Peyer's patch (tissue), 4 donors: ENCODE results near the gene AMIGO3. TPM values are rescaled to one million over a fixed set of nuclear protein-coding genes. Genes with fewer than 3 reads are reported as not detected.

Experiments used
- DNase-seq, 3 donors: peaks; one replicate each; pipeline ENCODE4 v3.0.0-alpha.2; 2017 to 2019
- H3K27ac ChIP-seq, 4 donors: fragments of 200-600 bp; sonication (generic); one replicate each; pipeline ENCODE4 v1.5.1; 2016 to 2019
- H3K27me3 ChIP-seq, 2 donors: fragments of 200-600 bp; sonication (generic); one replicate each; pipeline ENCODE4 v1.5.1; 2019
- H3K36me3 ChIP-seq, 3 donors: fragments of 200-600 bp; sonication (generic); one replicate each; pipeline ENCODE4 v1.5.1; 2016 to 2019
- H3K4me1 ChIP-seq, 4 donors: fragments of 200-600 bp; sonication (generic); one replicate each; pipeline ENCODE4 v1.5.1; 2016 to 2019
- H3K4me3 ChIP-seq, 4 donors: fragments of 200-600 bp; sonication (generic); 1 replicate in 3 of 4; 2 replicates in 1 of 4; pipeline ENCODE4 v1.5.1; 2016 to 2019; ENCODE audit warnings: mild to moderate bottlenecking in 1 of 4
- H3K9me3 ChIP-seq, 4 donors: fragments of 200-600 bp; sonication (generic); one replicate each; pipeline ENCODE4 v1.5.1; 2016 to 2019; ENCODE audit warnings: mild to moderate bottlenecking in 1 of 4
- POLR2A ChIP-seq, 2 donors: fragments of 450-650 bp; IDR thresholded peaks; one replicate each; pipeline ENCODE4 v1.5.1; 2017; ENCODE audit warnings: antibody characterized with exemption in 2 of 2, mild to moderate bottlenecking in 2 of 2, moderate library complexity in 2 of 2
- total RNA-seq, 4 donors: library from RNA; depleted of rRNA; stranded (reverse); fragments of >200 nt; gene quantifications; one replicate each; pipeline ENCODE4 v1.1.0, GENCODE V29; 2016
- TF ChIP-seq, protein P1 (sequence below), 6 experiments: fragments of 450-650 bp in 4 of 6; fragments of 200-600 bp in 2 of 6; sonication (generic) in 1 of 6; IDR thresholded peaks; one replicate each; pipeline ENCODE4 v1.5.1; 2017 to 2019; ENCODE audit warnings: antibody characterized with exemption in 6 of 6, mild to moderate bottlenecking in 3 of 6, moderate library complexity in 1 of 6

Gene AMIGO3
- total RNA-seq, 4 donors from 2014 or later = 1.2 to 3.5 (median 2.9) TPM

DNA sequence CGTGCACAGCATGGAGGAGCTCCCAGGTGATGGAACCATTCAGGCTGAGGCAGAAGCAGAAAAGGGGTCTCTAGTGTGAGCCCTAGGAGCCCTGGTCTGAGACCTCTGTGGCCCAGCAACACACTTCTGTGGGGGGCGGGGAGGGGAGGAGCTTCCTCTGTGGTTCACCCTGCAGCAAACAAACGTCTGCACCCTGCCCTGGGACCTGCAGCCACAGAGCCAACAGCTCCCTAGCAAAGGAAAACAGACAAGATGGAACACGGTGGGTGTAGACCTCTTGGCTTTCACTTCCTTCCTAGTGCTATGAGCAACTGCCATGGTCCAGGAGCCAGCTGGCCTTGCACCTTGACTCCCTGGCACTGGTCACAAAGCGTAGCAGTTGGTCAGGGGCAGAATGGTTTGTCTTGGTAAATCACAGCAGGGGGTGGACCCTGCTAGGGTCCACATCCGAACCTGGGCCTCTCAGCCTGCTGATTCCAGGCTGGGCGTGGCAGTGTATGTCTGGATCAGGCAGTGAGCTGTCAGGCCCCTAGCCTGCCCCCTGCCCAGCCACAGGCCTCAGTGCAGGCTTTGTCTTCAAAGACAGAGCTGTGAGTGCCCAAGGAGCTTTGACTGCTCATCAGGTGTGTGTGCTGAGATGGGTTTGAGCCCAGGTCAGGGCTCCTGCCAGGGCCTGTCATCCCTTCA is 6.7 kb downstream of the AMIGO3 start:
- TF ChIP-seq POLR2A (IDR thresholded peaks at IDR 0.05) = no peak
- TF ChIP-seq, protein P1, sequence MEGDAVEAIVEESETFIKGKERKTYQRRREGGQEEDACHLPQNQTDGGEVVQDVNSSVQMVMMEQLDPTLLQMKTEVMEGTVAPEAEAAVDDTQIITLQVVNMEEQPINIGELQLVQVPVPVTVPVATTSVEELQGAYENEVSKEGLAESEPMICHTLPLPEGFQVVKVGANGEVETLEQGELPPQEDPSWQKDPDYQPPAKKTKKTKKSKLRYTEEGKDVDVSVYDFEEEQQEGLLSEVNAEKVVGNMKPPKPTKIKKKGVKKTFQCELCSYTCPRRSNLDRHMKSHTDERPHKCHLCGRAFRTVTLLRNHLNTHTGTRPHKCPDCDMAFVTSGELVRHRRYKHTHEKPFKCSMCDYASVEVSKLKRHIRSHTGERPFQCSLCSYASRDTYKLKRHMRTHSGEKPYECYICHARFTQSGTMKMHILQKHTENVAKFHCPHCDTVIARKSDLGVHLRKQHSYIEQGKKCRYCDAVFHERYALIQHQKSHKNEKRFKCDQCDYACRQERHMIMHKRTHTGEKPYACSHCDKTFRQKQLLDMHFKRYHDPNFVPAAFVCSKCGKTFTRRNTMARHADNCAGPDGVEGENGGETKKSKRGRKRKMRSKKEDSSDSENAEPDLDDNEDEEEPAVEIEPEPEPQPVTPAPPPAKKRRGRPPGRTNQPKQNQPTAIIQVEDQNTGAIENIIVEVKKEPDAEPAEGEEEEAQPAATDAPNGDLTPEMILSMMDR (IDR thresholded peaks at IDR 0.05) = no peak
- H3K36me3 ChIP-seq = peaks cover 0 to 37% (median 0%) of the 10 kb centered on the region in 3 donors
- H3K27me3 ChIP-seq = no peaks in the 10 kb centered on the region
- DNase-seq = peak in 1 of 3 donors; percentile 49
- no peaks in the 10 kb centered on the region for H3K4me1 ChIP-seq
- no peak overlapping the region for H3K27ac ChIP-seq
- H3K4me3 ChIP-seq = no peak overlapping the region
- no peaks in the 10 kb centered on the region for H3K9me3 ChIP-seq

DNA sequence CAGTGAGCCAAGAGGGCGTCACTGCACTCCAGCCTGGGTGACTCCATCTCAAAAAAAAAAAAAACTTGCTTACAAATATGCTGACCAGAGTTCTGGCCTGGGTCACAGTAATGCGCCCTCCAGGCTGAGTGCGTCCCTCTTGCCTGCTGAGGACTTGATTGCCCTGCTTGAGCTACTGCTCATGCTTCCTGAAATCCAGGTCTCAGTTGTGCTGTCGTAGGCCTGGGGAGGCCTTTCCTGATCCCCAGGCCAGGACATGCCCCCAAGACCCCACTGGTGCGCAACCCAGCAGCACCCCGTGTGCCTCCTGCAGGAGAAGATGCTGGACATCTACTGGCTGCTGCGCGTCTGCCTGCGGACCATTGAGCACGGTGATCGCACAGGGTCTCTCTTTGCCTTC is 7.3 kb downstream of the AMIGO3 start:
- no peak for TF ChIP-seq POLR2A (IDR thresholded peaks at IDR 0.05)
- TF ChIP-seq, protein P1 (IDR thresholded peaks at IDR 0.05) = no peak
- Histone ChIP-seq H3K4me1 (no peaks in the 10 kb centered on the region), H3K27ac (no peak overlapping the region), H3K4me3 (no peak overlapping the region), H3K36me3 (peaks cover 0 to 37% (median 0%) of the 10 kb centered on the region in 3 donors), H3K9me3 (no peaks in the 10 kb centered on the region), H3K27me3 (no peaks in the 10 kb centered on the region)
- DNase-seq = no peak

DNA sequence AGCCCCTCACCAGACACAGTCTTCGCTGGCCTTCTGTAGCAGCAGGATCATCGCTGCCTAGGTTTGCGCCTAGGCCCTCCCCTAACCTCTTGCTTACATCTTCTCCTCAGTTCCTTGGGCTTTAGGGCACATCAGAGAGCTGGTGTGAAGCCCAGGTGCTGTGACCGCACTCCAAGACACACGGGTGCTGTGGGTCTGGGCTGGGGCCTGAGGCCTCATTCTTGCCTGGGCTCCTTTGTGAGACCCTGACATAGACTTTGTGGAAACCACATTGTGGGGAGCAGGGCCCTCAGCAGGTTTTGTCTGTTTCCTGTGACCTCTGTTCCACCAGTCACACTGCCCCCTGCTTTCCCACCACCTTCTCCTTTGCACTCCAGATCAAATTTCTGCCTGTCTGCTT is 8.0 kb downstream of the AMIGO3 start:
- no peak for DNase-seq
- Histone ChIP-seq H3K27ac (no peak overlapping the region), H3K4me1 (no peaks in the 10 kb centered on the region), H3K4me3 (no peak overlapping the region), H3K27me3 (no peaks in the 10 kb centered on the region), H3K9me3 (no peaks in the 10 kb centered on the region), H3K36me3 (peaks cover 0 to 41% (median 0%) of the 10 kb centered on the region in 3 donors)
- no peak for TF ChIP-seq POLR2A (IDR thresholded peaks at IDR 0.05)
- TF ChIP-seq, protein P1 (IDR thresholded peaks at IDR 0.05) = no peak

DNA sequence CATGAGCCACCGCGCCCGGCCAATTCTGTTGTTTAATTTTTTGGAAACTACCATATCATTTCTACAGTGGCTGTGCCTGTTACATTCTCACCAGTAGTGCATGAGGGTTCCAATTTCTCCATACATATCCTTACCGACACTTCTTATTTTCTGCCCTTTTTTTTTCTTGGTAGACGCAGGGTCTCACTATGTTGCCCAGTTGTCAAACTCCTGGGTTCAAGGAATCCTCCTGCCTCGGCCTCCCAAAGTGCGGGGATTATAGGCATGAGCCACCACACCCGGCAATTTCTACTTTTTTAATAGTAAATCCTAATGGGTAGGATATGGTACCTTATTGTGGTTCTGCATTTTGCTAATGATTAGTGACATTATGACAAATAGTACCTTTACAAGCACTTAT is 9.6 kb downstream of the AMIGO3 start:
- TF ChIP-seq, protein P1 (IDR thresholded peaks at IDR 0.05) = no peak
- no peak for TF ChIP-seq POLR2A (IDR thresholded peaks at IDR 0.05)

DNA sequence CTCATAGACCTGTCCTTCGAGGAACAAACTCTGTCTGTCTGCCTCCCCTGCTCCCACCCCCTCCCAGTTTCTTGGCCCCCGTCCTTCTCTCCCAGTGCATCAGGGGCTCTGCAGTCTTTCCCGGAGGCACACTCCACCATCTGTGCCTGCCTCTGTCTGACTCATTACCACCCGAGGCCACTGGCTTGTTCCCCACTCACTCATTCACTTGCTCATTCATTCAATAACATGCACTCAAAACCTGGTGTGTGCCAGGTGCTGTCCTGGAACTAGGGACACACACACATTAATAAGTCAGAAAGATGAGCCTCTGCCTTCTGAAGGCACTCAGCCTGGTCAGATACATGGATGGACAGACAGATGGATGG is 12.4 kb downstream of the AMIGO3 start:
- Histone ChIP-seq H3K27me3 (no peaks in the 10 kb centered on the region), H3K36me3 (peaks cover 0 to 50% (median 0%) of the 10 kb centered on the region in 3 donors)
- DNase-seq = no peak

More for the DNA sequence above, 9.6 kb downstream of the AMIGO3 start:
- Histone ChIP-seq H3K36me3 (peaks cover 0 to 44% (median 0%) of the 10 kb centered on the region in 3 donors), H3K27me3 (no peaks in the 10 kb centered on the region), H3K4me1 (no peaks in the 10 kb centered on the region), H3K27ac (no peak overlapping the region), H3K4me3 (no peak overlapping the region), H3K9me3 (no peaks in the 10 kb centered on the region)
- DNase-seq = no peak

More for the DNA sequence above, 12.4 kb downstream of the AMIGO3 start:
- Histone ChIP-seq H3K27ac (no peak overlapping the region), H3K9me3 (no peaks in the 10 kb centered on the region), H3K4me1 (no peaks in the 10 kb centered on the region), H3K4me3 (no peak overlapping the region)
- TF ChIP-seq POLR2A (IDR thresholded peaks at IDR 0.05) = no peak
- TF ChIP-seq, protein P1 (IDR thresholded peaks at IDR 0.05) = no peak
